ENCODE data around the gene FFAR3.

- TF ChIP-seq EZH2 (IDR thresholded peaks at IDR 0.05; ENCODE audit: low read length, unreplicated experiment): no peak
- no peak for TF ChIP-seq CTCF (conservative IDR thresholded peaks at IDR 0.05; ENCODE audit: low read depth, low read length)
- no peak for TF ChIP-seq EZH2phosphoT487 (IDR thresholded peaks at IDR 0.05; ENCODE audit: borderline replicate concordance, low read length)
Measured at GRCh38 chr19:35355791-35356460, 2.3 kb upstream of the FFAR3 start.
